Stimulated activated CD4-positive, alpha-beta T cell treated with anti-CD3 and anti-CD28 coated beads, TNF-alpha, amount 100 ng/mL, for 48 hours (primary cell): Measurements from ENCODE around the gene LTA4H.

Source experiments
- DNase-seq, 3 donors: peaks; one replicate each; pipeline ENCODE4 v3.0.0-alpha.2; 2020; ENCODE audit warnings: low read depth in 3 of 3

Gene LTA4H

DNA sequence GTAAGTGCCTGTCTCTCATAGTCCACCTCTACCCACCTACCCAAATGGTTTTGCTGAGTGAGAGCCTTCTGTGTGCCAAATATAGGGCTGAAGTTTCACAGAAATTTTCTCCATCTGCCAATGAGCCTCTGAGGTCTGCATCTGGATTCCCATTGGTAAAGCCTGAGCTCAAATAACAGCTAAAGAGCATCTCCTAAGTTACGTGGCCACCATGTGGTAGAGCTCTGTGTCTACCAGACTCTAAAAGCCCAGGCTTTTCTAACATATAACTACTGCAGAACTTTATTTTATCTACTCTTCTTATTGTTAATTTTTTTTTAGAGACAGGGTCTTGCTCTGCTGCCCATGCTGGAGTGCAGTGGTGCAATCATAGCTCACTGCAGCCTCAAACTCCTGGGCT is 76.3 kb downstream of the LTA4H start:
- no peak for DNase-seq

DNA sequence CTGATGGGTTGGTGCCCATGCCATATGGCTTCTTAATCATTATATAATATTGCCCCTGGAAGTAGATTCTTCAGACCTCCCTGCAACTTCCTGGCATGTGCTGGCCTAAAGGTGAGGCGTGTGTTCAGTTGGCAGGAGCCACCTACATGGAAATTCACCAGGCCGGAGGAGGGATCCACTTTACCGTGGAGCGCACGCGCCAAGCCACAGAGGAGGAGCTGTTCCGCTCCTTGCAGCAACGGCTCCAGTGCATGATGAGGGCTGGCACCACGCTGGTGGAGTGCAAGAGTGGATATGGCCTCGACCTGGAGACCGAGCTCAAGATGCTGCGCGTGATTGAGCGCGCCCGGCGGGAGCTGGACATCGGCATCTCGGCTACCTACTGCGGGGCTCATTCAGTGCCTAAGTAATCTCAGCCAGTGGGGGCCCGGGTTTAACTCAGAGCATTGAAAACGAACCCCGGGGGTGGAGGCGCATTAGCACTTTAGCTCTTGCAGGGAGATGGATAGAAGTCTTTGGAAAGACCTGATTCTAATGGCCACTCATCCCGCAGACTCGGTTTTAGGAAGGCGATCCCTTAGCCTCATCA is 78.7 kb downstream of the LTA4H start:
- DNase-seq: no peak

DNA sequence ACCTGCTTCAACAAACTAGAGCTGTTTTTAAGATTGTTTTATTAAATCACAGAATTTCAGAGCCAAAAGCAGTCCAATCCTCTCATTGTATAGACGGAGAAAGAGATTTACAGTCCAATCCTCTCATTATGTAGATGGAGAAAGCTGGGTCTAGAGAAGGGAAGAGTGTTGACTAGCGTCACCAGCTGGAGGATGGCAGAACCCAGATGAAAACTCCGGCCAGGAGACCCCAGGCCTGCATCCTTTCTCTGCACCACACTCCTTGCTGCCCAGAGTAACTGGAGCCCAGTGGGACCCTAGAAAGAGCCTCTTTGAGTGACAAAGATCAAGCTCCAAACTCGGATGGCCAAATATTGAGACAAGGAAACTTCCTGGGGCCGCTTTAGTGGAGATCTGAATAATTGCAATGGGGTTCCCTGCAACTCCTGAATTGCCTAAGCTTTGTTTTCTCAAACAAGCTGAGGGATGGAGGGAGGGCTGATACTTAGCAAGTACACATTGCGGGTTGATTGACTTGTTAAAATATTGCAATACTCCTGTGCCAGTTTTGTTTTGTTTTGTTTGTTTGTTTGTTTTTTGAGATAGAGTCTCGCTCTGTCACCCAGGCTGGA is 79.7 kb downstream of the LTA4H start:
- DNase-seq: no peak

DNA sequence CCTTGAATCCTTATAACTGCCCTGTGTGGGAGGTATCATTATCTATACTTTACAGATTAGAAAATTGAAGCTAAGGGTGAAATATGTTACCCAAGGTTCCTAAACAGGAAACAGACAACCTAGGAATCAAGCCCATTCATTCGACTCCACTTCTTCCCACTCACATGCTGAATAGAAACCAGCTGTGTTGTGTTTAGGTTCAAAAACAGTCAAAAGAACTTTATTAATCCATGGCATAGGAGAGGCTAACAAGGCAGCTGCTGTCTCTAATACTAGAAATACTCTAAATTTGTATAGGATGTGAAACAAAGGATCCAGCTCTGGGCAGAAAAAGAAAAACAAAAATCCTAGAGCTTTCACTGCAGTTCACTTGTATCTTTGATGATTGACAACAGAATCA is 82.4 kb downstream of the LTA4H start:
- no peak for DNase-seq

DNA sequence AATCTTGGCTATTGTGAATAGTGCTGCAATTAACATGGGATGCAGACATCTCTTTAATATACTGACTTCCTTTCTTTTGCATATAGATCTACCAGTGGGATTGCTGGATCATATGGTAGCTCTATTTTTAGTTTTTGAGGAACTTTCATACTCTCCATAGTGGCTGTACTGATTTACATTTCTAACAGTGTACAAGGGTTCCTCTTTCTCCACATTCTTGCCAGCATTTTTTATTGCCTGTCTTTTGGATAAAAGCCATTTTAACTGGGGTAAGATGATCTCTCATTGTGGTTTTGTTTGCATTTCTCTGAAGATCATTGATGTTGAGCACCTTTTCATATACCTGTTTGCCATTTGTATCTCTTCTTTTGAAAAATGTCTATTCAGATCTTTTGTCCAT is 83.9 kb downstream of the LTA4H start:
- DNase-seq: no peak
